Tibial artery (tissue), 4 donors: ENCODE data around the gene EFHC1.
A peak's percentile ranks its signal among the peaks of the same experiment; 100 is the strongest.

Experiments
- DNase-seq, 2 donors: peaks; one replicate each; pipeline ENCODE4 v3.0.0-alpha.2; 2019
- H3K27ac ChIP-seq, 2 donors: fragments of 200-600 bp; sonication (generic) in 1 of 2; 1 replicate in 1 of 2; 2 replicates in 1 of 2; pipeline ENCODE4 v1.5.1; 2018 to 2019; ENCODE audit warnings: mild to moderate bottlenecking in 1 of 2
- H3K27me3 ChIP-seq, 2 donors: fragments of 200-600 bp; sonication (generic) in 1 of 2; one replicate each; pipeline versions ENCODE4 v1.5.1 to v1.6.0; 2016 to 2019
- H3K36me3 ChIP-seq, 3 donors: fragments of 200-600 bp; sonication (generic) in 2 of 3; one replicate each; pipeline ENCODE4 v1.5.1; 2016 to 2019; ENCODE audit warnings: mild to moderate bottlenecking in 2 of 3
- H3K4me1 ChIP-seq, 4 donors: fragments of 200-600 bp; sonication (generic) in 2 of 4; 1 replicate in 3 of 4; 2 replicates in 1 of 4; pipeline ENCODE4 v1.5.1; 2016 to 2019
- H3K4me3 ChIP-seq, 2 donors: fragments of 200-600 bp; sonication (generic) in 1 of 2; 1 replicate in 1 of 2; 2 replicates in 1 of 2; pipeline ENCODE4 v1.5.1; 2018 to 2019; ENCODE audit warnings: mild to moderate bottlenecking in 2 of 2
- H3K9me3 ChIP-seq, 3 donors: fragments of 200-600 bp; sonication (generic) in 1 of 3; one replicate each; pipeline ENCODE4 v1.5.1; 2016 to 2019
- intact Hi-C: fragments of 100-400 bp; cut with DNase I; formaldehyde crosslinking; loops from one replicate; pipeline ENCODE4 v1.15.0; 2023; ENCODE audit warnings: low total_unique reads
- TF ChIP-seq, protein P1 (sequence below), 2 experiments: fragments of 200-600 bp in 1 of 2; fragments of 450-650 bp in 1 of 2; IDR thresholded peaks; one replicate each; pipeline ENCODE4 v1.5.1; 2017 to 2019; ENCODE audit warnings: antibody characterized with exemption in 2 of 2, mild to moderate bottlenecking in 1 of 2, moderate library complexity in 1 of 2

Gene EFHC1

DNA sequence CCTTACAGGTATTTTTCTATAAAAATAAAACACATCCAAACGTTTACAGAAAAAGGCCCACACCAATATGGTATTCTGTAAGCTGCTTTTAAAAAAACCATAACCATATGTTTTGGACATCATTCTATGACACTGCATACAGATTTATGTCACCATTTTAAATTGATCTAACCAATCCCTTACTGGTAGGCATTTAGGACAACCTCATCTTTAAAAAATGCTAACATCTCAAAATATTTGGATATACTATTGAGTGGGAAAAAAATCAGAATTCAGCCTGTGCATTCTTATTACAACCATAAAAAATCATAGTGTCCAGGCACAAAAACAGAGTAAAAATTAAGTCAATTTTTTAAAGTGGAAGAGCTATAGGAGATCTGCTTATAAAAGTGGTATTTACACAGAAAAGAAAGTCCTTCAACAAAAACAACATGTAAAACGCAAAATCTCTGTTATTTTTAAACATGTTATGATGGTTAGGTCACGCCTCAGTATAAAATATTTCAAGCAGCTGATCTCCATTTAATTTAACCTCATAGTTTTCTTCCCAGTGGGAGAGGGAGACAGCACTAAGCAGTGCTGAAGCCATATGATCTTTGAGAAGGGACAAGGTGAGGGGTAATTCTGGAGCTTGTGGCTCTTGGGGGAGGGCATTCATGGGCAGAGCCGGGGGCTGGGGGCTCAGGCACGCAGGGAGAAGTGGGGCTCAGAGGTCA lies 135.5 kb downstream of the EFHC1 start:
- peaks cover 0 to 96% (median 71%) of the 10 kb centered on the region in 4 donors for H3K4me1 ChIP-seq
- no peak for DNase-seq
- H3K36me3 ChIP-seq, result no peaks in the 10 kb centered on the region
- TF ChIP-seq, protein P1, sequence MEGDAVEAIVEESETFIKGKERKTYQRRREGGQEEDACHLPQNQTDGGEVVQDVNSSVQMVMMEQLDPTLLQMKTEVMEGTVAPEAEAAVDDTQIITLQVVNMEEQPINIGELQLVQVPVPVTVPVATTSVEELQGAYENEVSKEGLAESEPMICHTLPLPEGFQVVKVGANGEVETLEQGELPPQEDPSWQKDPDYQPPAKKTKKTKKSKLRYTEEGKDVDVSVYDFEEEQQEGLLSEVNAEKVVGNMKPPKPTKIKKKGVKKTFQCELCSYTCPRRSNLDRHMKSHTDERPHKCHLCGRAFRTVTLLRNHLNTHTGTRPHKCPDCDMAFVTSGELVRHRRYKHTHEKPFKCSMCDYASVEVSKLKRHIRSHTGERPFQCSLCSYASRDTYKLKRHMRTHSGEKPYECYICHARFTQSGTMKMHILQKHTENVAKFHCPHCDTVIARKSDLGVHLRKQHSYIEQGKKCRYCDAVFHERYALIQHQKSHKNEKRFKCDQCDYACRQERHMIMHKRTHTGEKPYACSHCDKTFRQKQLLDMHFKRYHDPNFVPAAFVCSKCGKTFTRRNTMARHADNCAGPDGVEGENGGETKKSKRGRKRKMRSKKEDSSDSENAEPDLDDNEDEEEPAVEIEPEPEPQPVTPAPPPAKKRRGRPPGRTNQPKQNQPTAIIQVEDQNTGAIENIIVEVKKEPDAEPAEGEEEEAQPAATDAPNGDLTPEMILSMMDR (IDR thresholded peaks at IDR 0.05), result no peak
- H3K27me3 ChIP-seq, result no peaks in the 10 kb centered on the region
- peak overlapping the region; percentile 8 to 9 for H3K4me3 ChIP-seq
- intact Hi-C loops, result no loop called here
- no peaks in the 10 kb centered on the region for H3K9me3 ChIP-seq
- H3K27ac ChIP-seq, result peak overlapping the region; percentile 67 to 70

DNA sequence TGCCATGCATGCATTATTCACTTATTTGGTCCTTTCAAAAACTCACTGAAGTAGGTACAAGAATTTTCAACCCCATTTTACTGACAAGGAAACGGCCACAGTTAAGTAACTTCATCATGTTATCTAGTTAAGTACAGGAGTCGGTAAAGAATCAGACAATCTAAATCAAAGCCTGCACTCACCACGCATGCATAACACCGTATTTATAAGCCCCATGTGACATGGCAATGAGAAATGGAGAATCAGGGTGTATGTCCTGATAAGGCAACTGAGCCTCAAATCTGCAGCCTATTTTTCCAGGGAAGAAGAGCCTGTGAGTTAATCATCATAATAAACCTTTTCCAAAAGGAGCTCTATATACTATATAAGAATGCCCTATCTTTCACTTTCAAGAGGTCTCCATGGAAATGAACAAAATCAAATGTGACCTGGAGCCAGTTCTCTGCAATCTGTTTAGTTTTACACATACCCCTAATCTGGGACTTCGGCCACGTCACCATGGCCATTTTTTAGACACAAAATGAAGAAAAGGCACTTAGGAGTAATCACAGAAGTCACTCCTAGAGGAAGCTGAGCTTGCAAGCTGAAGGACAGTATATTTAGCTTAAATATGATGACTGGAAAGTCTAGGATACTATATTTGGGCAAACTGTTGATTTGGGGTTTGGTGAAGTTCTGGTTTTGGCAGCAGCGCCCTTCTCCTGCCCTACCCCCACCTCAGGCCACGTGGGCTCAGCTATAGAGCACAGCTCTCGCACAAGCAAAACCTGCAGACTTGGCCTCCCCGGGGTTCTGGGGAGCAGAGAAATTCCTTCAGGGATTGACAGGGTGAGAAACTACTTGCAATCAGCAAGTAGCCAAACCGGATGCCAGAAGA lies 137.5 kb downstream of the EFHC1 start:
- Histone ChIP-seq H3K4me3 (peak overlapping the region in 1 of 2 donors; percentile 3), H3K4me1 (peaks cover 0 to 92% (median 60%) of the 10 kb centered on the region in 4 donors), H3K27ac (peak overlapping the region; percentile 67 to 70), H3K36me3 (no peaks in the 10 kb centered on the region), H3K27me3 (no peaks in the 10 kb centered on the region), H3K9me3 (no peaks in the 10 kb centered on the region)
- TF ChIP-seq, protein P1 (IDR thresholded peaks at IDR 0.05), result no peak
- intact Hi-C loops, result no loop called here
- peak in 1 of 2 donors; percentile 59 for DNase-seq

DNA sequence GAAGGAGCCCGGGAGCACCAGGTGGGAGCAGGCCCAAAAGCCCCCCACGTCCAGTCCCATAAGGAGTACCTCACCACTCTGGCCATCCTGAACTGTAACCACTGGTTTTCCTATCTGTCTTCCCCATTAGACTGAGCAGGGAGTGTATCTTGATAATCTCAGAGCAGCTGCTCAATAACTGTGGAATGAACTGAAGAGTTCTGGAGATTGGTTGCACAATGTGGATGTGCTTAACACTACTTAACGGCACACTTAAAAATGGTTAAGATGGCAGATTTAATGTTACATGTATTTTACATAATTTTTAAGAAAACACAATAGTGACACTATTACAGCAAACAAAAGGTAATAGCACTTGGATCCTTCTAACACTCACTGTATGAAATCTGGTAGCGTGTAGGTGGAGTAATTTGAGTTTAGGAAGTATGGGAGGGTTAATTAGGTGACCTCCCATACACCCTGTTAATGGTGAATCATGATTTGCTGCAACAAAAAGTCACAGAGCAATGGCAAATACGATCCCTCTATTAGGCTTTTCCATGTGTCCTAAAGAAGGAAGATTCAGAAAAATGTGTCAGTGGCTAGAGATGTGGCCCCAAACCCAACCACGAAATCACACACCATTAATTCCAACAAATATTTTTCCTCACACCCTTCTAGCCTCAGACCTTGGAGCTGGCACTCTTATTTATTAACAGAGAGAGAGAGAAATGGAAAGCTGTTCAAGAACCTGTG lies 138.3 kb downstream of the EFHC1 start:
- no peaks in the 10 kb centered on the region for H3K9me3 ChIP-seq
- H3K4me1 ChIP-seq, result peaks cover 0 to 92% (median 55%) of the 10 kb centered on the region in 4 donors
- no peak overlapping the region for H3K4me3 ChIP-seq
- DNase-seq, result no peak
- intact Hi-C loops, result no loop called here
- peak overlapping the region; percentile 67 to 70 for H3K27ac ChIP-seq
- TF ChIP-seq, protein P1 (IDR thresholded peaks at IDR 0.05), result no peak
- no peaks in the 10 kb centered on the region for H3K27me3 ChIP-seq
- H3K36me3 ChIP-seq, result no peaks in the 10 kb centered on the region

DNA sequence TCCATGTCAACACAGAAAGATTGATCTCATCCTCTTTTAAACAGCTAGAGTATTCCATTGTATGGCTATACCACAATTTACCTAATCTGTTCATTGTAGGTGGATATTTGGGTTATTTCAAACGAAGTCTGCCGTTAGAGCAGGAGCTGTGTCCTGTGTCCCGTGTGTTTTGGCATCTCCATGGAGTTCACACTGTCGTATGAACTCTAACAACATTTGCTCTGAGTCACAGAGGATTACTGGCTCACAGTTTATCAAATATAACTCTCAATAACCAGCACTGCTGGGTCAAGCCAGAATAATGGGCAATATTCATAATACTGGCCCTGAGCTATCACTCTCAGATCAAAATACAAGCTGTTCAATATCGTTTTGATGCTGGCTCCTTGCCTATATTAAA lies 140.3 kb downstream of the EFHC1 start:
- no peaks in the 10 kb centered on the region for H3K27me3 ChIP-seq
- peak overlapping the region; percentile 42 to 67 for H3K27ac ChIP-seq
- no peaks in the 10 kb centered on the region for H3K36me3 ChIP-seq
- H3K4me1 ChIP-seq, result peaks cover 0 to 94% (median 53%) of the 10 kb centered on the region in 4 donors
- DNase-seq, result no peak
- TF ChIP-seq, protein P1 (IDR thresholded peaks at IDR 0.05), result no peak
- intact Hi-C loops, result no loop called here
- H3K9me3 ChIP-seq, result no peaks in the 10 kb centered on the region
- H3K4me3 ChIP-seq, result no peak overlapping the region

DNA sequence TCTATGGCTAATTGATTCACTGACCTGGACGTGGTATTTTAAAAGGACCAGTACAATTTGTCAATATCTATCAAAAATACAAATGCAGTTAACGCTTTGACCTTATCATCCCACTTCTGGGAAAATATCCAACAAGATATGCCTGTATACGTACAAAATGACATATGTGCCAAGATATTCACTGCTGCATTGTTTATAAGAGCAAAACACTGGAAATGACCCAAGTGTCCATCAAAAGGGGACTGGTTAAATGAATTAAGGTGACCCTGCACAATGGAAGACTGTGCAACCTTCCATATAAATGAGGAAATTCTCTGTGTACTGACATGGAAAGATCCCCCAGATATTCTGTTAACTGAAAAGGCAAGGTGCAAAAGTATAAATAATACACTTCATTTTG lies 142.8 kb downstream of the EFHC1 start:
- Histone ChIP-seq H3K9me3 (no peaks in the 10 kb centered on the region), H3K27me3 (no peaks in the 10 kb centered on the region), H3K27ac (no peak overlapping the region), H3K4me1 (peaks cover 0 to 94% (median 53%) of the 10 kb centered on the region in 4 donors), H3K36me3 (no peaks in the 10 kb centered on the region), H3K4me3 (no peak overlapping the region)
- intact Hi-C loops, result no loop called here
- no peak for DNase-seq
- TF ChIP-seq, protein P1 (IDR thresholded peaks at IDR 0.05), result no peak
